Amniotic stem cell (primary cell): Measurements from ENCODE around the gene BNIPL.

Experiments
- DNase-seq: peaks from one replicate; lab custom pipeline; 2025; lab: John Stamatoyannopoulos, UW

The BNIPL gene, protein sequence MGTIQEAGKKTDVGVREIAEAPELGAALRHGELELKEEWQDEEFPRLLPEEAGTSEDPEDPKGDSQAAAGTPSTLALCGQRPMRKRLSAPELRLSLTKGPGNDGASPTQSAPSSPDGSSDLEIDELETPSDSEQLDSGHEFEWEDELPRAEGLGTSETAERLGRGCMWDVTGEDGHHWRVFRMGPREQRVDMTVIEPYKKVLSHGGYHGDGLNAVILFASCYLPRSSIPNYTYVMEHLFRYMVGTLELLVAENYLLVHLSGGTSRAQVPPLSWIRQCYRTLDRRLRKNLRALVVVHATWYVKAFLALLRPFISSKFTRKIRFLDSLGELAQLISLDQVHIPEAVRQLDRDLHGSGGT

DNA sequence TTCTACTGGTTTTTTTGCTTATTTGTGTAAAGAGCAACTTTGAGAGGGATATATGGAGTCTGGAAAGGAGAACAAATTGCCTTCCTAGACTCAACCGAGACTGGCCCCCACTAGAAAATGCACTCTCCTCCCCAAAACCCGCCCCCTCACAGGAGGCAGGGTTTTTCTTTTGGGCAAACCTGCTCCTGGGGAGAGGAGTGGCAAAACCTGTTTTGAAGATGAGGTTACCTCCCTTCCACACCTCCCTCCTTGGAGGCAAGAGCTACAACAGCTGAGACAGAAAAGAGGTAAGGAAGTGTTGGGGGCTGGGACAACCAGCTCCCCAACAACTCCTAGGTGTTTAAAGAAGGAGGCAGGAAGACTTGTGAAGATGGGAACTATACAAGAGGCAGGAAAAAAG is at the start of gene BNIPL:
Gene BNIPL (plus strand): TSS at position 231 of the 400 bp plus-strand sequence. CDS start 140 bp downstream, at position 371.
- DNase-seq: no peak

DNA sequence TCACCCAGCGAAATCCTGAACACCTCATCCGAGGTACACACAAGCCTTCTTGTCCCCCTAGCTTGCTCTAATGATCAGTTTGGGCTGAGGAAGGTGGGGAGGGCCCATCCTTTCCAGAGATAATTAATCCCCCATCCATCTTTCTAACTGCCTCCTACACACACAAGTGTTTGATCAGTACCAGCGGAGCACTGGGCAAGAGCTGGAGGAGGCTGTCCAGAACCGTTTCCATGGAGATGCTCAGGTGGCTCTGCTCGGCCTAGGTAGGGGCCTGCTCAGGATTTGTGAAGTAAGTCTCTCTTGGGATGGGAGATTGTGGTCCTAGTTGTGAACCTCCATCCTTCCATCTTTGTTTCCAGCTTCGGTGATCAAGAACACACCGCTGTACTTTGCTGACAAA is 48.5 kb upstream of the BNIPL start:
- no peak for DNase-seq

DNA sequence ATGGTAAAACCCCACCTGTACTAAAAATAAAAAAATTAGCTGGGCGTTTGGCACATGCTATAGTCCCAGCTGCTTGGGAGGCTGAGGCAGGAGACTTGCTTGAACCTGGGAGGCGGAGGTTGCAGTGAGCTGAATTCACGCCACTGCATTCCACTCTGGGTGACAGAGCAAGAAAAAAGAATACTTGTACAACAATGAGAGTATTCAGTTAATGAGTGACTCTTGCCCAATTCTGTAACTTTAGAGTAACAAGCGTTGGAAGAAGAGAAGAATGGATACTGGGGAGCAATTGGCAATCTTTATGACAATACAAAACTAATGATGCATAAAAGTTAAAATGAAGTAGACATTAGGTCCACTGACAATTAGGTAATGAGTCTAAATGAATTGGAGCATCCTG is 43.8 kb upstream of the BNIPL start:
- no peak for DNase-seq

DNA sequence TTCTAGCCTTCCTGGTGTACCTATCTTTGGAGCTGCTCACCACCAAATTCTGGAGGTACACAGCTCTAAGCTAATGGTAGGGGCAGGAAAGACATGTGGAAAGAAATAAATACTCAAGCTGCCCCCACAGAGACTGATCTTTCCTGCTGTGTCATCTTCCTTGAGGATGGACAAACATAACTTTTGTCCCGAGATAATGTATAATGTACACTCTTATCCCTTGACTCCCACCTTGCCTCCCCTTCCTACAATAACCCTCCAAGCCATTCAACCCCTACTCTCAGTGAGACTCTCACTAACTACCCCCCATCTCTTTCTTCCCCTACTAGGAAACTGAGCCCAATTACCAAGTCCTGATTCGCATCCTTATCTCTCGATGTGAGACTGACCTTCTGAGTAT is 42.1 kb upstream of the BNIPL start:
- no peak for DNase-seq

DNA sequence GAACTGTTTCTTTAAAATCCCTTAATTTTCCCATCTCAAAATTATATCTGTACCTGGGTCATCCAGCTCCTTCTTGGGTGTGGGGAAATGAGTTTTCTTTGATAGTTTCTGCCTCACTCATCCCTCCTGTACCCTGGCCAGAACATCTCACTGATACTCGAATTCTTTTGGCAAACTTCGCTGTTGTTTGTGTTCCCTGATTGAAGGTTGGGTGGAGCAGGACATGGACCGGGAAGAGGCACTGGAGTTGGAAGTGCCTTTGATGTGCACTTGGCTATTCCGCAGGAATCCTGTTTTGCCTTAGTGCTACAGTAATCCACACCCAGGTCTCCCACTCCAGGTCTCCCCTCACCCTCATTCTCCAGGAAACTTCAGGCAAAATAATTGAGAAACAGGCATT is 40.9 kb upstream of the BNIPL start:
- no peak for DNase-seq

DNA sequence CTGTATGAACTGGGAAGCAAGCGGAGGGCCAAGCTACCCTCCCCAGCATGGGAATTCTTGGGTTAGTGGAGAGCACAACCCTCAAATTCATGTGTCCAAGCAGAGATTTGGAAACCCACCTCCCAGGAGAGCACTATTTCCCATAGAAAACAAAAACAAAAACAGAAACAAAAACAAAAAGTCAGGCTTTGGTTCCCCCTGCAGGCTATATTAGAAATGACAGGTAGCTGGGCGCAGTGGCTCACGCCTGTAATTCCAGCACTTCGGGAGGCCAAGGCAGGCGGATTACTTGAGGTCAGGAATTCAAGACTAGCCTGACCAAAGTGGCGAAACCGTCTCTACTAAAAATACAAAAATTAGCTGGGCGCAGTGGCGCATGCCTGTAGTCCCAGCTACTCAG is 40.5 kb upstream of the BNIPL start:
- DNase-seq: no peak

DNA sequence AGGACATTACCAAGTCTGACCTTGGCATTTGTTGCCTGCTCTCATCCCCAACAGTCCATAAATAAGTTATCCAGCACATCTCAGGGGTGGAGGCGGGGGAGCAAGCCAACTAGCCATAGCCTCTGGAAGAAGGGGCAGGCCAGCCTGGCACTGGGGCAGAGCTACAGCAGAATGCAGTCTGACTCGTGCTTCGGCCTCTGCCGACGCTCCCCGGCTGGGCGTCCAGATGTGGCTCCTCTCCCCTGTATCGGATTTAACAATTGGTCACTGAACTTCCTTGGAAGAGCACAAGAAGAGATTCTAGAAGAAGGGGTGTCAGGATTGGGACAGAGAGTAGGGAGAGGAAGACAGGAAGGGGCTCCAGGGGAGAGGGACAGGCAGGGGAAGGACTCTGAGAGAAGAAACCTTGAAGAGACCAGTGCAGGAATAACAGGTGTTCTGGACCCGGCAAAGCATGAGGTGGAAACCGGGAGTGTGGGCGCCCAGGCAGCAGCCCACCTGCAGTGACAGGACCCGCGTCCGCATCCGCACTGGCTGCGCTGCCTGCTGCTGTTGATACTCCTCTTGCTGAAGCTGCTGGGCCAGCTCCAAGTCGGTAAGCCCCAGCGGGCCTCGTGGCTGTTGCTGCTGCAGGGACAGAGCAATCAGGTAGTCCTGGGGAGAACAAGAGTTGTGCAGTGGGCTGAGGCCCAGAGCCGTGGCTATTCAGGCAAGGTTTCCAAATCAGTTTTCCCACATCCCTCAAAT is 39.1 kb upstream of the BNIPL start:
- DNase-seq: no peak

DNA sequence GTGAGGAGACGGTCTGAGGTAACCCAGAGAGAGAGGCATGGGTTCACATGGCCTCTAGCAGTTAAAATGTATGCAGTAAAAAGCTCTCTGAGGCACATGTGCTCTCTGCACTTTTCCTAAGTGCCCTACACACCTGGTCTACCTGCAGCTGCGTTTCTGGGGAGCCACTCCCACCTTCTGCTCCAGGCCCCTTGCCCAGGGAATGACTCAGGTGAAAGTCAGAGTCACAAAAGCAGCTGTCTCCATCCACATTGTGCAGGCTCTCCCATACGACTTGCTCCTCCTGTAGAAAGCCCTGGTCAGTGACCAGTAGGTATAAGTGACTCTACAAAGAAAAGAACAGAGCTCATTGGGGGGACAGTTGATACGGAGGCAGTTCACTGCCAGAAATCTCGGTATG is 38.4 kb upstream of the BNIPL start:
- no peak for DNase-seq

DNA sequence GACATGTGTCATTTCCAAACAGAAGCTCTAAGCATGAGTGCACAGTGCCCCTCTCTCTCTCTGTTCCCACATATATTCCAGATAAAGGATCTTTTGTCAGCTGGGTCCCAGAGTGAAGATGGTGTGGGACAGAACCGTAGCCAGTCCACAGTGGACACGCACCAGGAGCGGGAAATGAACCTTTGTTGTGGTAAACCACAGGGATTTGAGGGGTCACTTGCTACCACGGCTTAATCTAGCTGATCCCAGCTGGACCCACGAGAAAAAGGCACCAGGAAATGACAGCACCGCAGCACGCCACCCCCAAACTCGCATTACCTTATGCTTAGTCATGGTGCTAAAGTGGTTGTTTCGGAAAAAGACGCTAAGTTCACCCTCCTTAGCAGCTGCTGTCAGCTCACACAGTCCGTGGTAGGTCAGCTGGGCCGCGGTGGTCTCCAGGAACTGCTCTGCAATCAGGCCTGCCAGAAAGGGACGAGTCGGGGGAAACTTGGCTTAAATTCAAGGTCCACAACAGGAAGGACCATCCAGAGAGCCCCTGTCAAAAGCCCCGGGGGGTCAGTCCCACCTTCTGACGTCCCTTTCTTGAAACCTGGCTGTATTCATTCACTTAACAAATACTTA is 37.2 kb upstream of the BNIPL start:
- no peak for DNase-seq

DNA sequence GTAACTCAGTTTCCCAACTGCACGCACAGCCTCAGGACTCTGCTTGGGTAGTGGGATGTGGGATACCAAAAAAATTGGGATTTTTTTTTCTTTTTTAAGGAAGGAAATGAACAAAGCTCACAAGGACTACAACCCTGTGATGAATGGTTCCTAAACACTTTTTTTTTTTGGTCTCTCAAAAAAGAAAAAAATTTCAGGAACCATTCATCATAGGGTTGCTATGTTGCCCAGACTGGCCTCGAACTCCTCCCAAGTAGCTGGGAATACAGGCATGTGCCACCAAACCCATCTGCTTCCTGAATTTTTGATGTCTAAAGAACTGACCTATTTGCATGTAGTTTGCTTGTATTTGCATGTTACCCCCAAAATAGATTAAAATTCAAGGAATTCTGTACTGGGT is 36.5 kb upstream of the BNIPL start:
- DNase-seq: no peak

DNA sequence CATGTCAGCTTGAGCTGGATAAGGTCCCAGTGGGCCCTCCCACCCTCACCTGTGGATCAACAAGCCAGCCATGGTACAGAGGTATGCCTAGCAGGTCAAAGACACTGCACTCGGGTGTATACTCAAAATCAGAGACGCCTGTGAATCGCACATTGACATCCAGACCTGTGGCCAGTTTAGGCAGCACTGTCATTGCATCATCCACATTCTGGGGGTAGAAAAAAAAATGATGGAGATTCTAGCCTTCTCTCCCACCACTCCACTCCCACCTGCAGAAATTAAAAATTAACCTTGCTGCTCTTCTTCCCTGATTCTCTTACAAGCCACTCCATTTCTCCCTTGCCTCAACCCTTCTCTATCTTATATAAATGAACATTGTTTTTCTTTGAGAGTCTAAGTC is 36.0 kb upstream of the BNIPL start:
- no peak for DNase-seq

DNA sequence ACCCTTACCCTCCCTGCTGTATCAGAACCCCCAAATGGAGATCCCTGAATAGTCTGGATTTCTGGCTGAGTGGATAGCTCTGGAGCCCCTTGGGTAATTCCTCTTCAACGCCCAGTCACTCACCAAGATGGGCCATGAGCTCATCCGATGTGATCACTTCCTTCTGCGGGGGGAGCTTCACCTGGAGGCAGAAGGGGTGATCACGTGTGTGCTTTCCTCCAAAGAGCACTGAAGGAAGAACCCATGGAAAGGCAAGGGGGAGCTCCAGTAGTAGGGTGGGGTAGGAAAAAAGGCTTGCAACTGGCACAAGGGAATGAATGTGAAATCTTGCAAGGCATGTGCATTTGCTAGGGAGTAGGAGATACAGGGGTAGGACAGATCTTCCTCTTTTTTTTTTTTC is 34.8 kb upstream of the BNIPL start:
- no peak for DNase-seq

DNA sequence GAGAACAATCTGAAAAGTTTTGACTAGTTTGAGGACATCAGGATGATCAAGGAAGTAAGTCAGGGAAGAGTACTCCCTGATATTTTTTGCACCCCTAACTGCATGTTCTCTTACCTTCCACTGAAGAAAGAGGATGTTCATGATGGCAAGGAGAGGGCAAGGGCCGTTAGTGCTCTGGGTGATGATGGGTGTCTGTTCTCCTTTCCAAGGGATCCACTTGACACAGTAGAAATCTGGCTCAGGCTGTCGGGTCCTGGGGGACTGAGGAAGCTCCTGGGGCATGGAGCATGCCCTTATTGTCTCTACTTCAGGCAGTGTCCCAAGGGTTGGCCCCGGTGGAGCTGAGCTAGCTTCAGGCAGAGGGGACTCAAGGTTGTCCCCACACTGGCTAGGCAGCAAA is 34.3 kb upstream of the BNIPL start:
- DNase-seq: no peak

DNA sequence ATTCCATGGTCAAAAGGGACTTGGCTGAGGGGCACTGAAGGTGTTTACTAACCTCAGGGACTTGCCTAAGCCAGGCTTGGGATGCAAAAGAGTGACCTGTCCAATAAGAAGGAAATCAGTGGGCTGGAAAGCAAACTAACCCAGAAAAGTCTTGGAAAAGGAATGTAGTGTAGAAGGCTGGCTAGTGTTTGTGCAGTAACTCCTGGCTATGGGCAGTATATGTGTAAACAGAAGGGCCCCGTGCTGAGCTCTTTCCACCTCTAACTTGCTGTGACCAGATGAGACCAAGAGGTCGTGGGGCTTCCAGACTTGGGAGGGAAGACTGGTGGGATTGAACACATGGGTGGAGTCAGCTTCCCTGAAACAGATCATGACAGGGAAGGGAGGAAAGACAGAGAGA is 33.8 kb upstream of the BNIPL start:
- DNase-seq: no peak

DNA sequence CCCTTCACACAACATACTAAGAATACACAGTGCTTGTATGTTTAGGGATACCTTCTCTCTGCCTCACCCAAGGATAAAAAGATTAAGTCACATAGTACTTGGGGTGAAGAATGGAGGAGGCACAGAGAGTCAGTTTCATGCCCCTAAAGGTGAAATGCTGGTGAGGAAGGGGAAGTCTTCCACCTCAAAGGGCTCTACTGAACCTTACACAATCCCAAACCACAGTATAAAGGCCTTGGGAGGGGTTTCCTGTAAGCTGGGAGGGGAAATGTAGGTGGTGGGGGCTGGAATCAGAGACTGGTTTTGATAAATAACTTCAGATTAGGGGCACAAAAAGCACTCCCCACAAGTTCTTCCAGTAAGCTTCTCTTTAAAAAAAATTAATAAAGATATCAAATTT is 33.2 kb upstream of the BNIPL start:
- DNase-seq: no peak

DNA sequence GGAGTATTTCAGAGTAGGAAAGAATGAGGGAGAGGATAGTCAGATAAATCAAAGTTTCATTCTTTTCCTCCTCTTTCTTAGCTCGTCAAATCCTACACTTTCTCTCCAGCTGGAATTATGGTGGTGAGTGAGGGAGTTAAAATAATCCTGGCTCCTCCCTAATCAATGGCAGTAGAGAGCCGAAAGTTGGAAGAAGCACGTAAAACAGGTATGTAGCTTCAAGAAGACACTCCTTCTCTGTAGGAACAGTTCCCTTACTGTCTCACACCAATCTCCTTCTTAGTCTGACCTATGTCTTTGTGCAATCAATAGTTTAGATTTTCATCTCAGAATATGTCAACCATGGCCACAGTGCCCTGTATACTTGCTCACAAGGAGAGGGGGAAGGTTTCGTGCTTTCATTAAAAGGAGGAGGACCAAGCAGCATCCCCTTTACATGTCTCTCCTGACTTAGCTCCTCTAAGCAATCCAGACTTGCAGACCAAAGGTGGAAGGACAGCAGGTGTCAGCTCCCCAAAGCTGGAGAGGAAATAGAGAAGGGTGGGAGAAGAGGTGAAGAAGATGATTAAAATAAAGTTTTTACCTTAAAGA is 30.6 kb upstream of the BNIPL start:
- DNase-seq: no peak

DNA sequence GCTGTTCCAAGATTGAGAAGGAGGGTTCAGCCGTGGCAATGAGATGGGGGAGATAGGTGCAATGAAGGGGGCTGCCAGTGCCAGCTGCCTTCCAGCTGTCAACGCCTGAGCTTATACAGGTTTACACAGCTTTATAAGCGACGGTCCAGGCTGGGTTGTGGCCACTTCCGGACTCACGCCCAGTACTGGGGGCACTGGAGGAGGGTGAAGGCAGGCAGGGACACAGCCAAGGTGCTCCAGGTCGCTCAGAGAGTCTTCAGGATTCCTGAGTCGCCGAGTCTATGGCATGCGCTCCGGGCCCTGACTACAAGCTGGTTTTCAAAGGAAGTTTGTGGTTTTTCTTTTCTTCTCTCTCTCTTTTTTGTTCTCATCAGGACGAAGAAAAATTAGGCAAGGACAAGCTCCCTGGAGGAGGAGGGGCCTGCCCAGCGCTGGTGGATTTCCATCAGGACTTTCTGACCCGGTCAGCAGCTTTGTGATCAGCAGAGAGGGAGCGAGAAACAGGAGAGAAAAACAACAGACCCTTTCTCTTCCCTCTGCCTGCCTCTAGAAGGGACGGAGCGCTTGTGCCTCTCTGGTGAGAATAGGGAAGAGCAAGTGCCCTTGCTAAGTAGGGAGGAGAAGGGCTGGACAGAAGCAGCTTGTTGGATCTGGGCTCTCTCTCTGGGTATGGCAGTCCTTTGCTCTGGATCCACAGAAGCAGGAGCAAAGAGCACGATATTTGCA is 29.9 kb upstream of the BNIPL start, which contains the start of gene MINDY1:
Gene MINDY1 (minus strand): TSS at position 576 of the 726 bp plus-strand sequence. CDS start 4,285 bp downstream, outside the sequence.
- DNase-seq: peak; percentile 77

DNA sequence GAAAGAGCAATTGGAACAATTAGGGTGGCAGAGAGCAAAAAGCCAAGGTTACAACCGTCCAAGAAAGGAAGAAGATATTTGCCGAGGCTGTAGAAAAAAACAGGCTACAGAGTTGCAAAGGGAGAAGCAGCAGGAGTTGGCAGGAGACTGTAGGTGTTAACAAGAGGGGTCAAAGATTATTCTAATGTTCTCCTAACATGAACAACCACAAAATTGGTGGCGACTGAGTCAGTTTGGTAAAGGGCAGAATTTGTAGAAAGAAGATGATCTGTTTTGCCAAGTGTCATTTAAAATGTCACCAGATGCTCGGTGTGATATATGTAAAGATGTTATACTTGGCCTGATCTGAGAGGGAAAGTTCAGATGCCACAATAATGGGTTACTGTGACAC is 28.5 kb upstream of the BNIPL start:
- no peak for DNase-seq

DNA sequence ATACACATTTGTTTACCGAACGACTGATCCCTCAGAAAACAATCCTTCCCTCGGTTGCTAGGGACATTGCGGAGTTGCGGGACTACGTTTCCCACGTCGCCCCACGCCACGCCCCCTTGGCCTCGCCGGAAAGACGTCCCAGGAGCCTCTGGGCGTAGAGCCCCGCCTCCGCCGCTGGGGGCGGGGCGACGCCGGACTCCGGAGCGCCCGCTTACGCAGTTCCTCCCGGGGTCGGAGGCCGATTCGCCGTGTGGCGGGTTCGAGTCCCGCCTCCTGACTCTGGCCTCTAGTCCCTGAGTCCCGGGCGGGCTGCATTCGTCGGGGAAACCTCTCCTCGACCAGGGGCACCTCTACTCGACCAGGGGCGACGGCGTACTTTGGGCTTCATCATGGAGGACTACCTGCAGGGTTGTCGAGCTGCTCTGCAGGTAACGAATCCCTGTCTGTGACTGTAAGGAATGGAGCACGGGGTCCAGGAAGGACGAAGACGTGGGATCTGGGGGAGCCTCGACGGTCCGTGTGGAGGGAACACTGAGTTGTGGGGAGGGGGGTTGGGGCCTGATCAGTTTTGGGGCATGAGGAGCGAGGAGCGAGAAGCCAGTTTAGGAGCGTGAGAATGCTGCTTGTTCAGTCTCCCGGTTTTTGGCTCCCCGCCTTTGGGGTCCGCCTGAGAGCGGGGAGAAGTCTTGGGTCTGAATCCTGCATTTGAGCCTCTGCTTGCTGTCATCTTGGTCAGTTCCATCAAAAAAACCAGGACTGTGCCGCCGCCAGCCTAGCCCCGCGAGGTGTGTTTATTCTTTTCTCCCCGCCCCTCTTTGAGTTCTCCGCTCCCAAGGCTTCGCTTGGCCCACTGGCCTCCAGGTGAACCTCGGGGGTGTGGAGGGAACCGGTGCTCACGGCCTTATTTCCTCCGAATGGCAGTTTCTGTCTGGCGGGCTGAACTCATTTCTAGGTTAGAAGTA is 27.9 kb upstream of the BNIPL start, which contains the start of gene PRUNE1:
Gene PRUNE1 (plus strand): TSS at position 206 of the 962 bp plus-strand sequence. CDS start 184 bp downstream, at position 390.
- DNase-seq: peak; percentile 89

DNA sequence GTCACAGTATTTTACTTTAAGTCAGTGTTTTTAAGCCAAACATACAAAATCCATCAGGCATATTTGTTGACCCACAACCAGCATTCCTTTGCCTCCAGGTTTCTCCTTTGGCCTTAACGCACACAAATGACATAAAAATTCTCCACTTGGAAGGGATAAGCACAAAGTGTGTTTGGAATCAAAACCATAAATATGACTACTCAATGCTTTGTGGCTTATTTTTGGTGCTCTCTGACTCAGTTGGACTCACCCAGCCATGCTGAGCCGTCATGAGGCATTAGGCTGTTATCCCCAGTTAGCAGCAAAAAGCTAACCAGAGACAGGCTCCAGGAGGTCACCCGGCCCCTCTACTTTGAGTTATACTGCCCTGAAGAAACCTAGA is 27.2 kb upstream of the BNIPL start:
- DNase-seq: no peak
